ENCODE measurements around the gene AUNIP.

Gene AUNIP

GRCh38 chr1:25790472-25790871 lies 68.8 kb downstream of the AUNIP start:
- no peak for ATAC-seq

DNA sequence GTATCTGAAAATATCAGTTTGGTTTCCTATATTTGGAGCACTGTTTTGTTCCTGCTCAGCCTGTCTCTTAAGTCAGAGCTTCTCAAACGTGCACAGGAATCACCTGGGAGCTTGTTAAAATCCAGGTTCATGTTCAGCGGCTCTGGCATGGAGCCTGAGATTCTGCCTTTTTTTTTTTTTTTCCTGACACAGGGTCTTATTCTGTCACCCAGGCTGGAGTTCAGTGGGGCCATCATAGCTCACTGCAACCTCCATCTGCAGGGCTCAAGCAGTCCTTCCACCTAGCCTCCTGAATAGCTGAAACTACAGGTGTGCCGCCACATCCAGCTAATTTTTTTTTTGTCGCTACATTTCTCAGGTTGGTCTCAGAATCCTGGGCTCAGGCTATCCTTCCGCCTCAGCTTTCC lies 71.5 kb downstream of the AUNIP start:
- no peak for ATAC-seq

DNA sequence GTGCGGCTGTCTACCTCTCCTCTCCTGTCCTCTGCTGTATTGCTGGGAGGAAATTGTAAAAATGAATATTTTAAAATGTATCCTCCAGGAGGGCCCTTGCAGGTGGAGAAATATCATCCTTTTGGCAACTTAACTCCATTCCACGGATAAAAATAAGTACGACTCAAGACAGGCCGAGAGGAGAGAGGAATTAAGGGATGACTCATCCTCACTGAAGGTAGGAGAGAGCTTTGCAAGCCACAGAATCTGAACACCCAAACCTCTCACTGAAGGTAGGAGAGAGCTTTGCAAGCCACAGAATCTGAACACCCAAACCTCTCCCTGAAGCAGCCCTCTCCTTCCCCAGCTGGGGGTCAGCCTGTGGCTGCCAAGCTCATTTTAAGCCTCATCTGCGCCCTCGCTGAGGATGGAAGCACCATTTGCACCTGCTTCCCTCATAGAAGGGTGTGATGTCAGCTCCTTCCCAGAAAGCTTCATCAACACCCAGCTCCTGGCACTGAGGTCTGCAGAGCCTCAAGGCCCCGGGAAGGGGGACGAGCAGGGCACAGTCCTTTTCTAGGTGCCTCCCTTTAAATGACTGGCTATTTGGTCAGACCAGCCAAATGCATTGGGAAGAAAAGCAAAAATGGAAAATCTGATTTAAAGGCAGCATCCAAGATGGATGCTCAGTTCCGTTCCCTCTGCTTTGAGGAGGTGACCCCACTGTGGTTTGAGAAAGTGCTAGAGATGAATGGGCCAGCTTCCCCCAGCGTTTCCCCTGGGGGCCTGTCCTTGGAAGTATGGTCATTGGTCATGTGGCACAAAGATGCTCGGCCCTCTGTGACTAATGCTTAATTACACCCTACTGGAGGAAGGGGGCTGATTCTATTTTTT lies 72.1 kb downstream of the AUNIP start:
- ATAC-seq = no peak

DNA sequence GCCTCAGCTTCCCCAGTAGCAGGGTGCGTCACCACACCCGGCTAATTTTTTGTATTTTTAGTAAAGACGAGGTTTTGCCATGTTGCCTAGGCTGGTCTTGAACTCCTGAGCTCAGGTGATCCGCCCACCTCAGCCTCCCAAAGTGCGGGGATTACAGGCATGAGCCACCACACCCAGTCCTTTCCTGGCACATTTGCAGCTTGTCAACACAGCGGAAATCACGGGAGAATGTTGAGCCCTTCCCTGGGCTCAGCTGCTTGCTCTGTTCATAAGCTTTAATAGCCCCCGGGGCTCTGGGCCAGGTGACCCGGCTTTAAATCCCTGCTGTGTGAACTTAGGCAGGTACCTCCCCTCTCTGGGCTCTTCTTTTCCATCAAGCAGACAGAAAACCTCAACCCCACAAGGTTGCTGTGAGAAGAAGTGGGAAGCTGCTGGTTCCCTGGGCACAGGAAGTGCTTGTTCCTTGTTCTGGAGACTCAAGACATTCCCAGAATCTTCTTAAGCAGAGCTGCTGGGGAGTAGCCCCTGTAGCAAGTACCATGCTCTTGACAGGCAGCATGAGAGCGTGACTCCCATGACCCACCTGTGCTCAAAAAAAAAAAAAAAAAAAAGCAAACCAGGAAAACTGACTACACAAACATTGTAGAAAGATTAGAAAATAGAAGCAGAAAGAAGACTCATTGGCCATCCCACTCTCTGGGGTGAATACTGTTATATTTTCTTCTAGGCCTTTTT lies 73.8 kb downstream of the AUNIP start:
- ATAC-seq = no peak

GRCh38 chr1:25784575-25785051 lies 74.6 kb downstream of the AUNIP start:
- ATAC-seq = no peak
